HG03378 (cell line): ENCODE data around the gene NME9.
A peak's percentile ranks its signal among the peaks of the same experiment; 100 is the strongest.

ENCODE experiments used
- ATAC-seq: cut with Tn5 transposase; IDR thresholded peaks from one replicate; pipeline ENCODE4 v1.9.1; 2021; ENCODE audit warnings: mild to moderate bottlenecking, moderate library complexity; ENCODE audit not compliant: unreplicated experiment

Gene NME9

DNA sequence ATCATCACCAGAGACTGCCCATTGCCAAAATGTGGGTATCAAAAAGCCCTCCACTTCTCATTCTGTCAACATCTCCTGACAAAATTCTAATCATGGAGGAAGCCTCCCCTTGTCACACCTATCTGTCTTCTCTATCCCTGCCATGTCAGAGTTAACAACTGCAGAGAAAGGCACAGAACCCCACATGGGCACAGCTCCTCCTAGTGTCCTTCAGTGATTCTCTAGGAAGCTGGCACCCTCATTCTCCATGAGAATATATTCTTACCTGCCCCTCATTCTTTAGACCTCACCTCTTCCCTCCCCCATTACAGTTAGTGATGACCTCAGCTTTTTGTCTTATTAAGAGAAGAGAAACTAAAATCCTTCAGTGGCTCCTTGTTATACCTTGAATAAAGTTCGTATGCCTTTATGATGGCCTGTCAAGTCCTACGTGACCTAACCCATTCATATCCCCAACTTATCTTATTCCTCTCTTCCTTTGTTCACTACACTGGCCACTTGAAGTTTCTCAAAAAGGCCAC lies 44.6 kb downstream of the NME9 start:
- ATAC-seq, result no peak

DNA sequence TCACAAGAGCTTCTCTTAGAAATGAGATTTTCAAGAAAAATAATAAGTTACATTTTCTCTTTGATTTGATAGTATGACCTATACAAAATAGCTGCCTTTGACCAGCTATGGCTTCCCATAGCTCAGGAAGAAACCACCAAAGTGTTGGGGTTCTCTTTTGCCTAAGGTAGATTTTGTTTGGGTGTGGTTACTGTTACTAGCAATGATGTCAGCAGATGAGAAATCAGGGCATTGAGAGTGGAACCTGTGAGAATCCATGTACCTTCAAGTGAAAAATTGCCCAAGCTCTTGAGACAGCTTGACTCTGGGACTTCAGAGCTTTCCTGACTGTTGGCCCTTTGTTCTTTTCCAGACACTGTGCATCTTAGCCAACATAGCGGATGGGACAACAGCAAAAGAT lies 45.6 kb downstream of the NME9 start:
- ATAC-seq, result no peak

DNA sequence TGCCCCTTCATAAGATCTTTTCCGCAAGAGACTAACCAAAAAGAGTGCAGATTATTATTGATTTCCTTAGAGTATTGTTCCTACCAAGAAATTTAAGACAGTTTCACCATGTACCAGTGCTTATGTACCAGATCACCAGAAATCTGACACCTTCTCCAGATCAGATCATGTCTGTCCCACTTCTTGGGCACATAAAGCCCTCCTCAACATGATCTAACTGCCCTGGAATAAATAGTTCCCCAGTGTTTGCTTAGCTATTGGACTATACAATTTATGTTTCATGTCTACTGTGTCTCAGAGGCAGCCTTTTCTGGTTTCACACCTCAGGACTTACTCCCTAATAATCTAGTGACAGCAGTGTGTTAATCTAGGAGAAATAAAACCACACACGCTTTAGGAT lies 46.8 kb downstream of the NME9 start:
- no peak for ATAC-seq

DNA sequence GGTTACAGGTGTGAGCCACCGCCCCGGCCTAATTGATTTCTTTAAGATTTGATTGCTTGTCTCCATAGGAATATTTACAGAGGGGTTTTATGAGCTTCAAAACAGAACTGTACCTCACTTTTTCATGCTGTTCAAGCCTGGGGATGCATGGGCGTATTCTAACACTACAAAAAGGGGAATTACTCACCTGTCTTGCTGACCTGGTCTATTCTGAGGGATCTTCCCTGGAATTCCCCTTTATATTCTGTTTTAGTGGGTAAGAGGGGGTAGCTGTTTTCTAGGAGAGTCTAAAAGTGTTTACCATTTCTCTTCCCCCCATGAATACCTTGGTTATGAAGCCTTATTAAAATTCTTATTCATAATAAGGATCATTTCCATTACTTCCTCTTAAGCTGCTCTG lies 48.1 kb downstream of the NME9 start:
- ATAC-seq, result no peak

DNA sequence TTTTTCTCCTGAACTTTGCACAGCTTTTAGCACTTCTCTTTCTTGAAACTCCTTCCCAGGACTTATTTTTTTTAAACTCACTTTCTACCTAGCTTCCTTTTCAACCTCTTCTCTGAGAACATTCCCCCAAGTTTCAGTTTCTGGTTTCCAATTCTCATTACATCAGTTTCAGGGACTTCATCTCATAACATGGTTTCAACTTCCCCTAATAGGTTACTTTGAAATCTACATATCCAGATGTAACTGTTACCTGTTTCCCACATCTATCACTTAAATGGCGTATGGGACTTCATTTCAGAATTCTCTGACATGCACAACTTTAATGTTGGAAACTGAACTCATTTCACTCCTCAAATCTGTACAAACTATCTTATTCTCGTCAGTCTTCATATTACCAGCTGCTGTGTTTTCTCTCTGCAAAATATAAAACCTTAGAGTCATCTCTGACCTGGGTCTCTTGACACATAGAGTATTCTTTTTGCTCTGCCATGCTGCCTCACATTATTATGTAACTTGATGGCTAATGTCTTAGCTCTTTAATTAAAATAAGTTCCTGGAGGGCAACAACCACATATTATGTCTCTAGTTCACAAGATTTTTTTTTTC lies 58.4 kb downstream of the NME9 start:
- ATAC-seq, result peak; percentile 66

DNA sequence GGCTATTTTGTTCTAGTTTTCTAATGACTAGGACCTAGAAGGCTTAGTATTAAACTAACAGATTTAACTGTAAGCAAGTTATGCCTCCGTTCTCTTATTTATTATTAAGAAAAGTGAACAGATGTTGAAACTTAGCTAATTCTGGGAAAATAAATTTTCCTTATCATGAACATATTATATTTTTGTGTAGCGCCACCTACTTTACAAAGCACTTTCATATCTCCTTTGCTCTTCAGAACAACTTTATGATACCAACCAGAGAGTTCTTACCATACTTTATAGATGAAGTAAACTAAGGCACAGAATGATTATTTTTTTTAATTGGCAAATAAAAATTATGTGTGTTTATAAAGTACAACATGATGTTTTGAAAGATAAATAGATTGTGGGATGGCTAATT lies 59.4 kb downstream of the NME9 start:
- no peak for ATAC-seq

DNA sequence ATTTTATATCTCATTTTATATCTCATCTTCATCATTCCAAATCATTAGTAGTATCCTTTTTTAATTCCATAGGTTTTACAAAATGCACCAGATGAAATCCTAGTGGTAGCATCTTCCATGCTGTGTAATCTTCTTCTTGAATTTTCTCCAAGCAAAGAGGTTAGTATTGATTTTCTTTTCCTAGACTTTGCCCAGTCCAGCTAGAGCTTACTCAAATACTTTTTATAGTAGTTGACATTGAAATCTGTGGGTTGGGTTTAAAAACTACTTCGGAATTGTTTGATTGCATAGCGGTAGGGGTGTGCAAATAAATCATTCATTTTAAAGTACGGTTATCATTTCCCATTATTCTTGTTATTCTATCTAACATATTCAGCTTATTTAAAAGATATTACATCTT lies 62.6 kb downstream of the NME9 start:
- no peak for ATAC-seq

DNA sequence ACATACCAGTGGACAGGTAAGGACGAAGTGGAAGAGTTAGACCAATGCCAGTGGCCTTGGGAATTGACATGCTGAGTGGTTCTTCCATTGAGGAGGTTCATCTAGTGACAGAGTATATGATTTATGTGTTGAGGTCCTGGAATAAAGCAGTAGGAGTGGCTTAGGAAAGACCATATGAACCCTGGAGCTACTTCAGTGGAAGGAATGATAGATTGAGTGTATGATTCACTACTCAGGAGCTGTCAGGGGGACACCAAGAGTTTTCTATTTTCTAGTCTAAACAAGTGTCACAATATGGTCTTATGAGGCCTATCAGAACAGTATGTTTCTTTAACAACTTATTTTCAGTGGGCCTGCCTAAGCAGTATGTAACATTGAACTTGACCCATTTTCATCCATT lies 63.9 kb downstream of the NME9 start:
- ATAC-seq, result no peak

DNA sequence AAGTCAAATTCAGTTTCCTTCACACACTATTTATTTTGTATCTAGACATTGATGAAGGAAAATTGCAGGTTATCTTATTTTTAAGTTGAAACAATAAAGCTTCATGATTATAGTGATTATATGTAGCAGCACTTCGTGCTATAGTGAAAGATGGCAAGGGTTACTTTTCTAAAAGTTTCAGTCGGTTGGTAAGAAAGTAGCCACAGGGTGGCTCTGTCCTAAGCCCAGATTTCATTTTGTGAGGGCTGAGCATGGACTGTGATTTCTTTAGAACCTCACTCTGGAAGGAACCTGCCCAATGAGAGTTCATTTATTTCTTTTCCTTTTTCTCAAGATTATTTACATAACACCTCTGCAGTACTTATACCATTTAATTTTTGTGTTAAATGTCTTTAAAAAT lies 66.5 kb downstream of the NME9 start:
- no peak for ATAC-seq

DNA sequence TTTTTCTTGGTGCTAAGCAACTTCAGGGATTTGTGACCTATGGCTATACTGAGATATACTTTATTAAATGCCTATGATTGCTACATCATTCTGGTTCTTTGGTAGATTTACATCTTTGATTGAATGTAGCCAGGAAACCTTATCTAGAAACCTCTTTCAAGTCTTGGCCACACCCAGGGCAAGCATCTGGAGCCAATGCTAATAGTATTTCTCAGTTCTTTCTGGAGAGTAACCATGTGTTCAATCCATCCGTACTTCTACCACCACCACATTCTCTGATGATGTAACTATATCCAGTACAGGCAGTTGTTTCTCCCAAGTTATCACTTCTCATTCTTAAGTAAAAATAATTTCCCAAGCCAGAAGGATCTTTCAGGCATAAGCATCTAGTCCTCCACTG lies 69.0 kb downstream of the NME9 start:
- no peak for ATAC-seq

DNA sequence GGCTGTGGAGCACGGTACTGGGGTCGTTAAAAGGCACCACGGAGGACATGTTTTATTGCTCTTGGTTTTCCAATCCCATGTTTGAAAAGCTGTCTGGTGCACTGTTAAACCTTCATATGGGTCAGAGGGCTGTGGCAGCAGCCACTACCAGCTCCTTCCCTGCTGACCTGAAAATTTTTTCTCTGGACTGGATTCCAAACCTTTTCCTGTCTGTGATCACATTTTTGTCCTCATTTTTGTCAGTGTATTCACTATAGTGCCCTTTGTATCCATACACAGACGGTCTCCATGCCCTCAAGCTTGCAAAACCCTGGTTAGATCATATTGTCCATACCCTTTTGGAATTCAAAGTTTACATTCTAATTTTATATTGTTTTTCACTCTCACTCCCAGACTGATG lies 70.5 kb downstream of the NME9 start:
- no peak for ATAC-seq

DNA sequence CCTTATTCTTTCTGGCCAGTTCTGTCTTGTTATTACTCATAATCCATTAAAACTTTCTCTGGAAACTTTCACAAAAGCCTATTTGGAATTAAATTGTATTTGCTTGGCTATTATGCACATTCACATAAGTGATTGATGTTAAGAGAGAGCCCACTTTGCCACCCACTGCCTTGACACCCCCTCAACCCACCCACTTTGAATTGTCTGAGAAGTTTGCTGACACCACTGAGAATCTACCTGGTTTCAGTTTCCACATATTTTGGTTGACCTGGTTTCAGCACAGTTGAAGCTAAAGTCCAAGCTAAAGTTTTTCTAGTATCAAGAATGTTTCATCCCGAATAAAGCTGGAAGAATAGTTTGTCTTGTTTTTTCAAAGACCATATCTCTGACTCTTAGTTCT lies 71.7 kb downstream of the NME9 start:
- ATAC-seq, result no peak

DNA sequence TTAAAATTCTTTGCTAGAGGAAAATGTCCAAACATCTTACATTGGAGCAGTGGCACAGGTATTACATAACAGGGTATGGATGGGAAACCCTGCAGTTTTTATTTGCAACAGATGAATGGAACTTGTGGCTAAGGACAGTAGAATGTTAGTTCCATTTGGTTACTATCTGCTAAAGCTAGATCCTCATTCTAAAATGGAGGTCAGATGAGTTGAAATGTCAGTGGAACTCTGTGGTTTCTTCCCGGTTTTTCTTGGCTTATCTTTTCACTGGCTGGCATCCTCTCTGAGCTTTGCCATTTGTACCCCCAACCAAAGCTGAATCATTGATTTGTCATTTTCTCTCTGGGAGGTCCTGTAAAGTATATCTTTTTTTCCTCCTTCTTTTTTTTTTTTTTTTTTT lies 73.6 kb downstream of the NME9 start:
- ATAC-seq, result no peak

DNA sequence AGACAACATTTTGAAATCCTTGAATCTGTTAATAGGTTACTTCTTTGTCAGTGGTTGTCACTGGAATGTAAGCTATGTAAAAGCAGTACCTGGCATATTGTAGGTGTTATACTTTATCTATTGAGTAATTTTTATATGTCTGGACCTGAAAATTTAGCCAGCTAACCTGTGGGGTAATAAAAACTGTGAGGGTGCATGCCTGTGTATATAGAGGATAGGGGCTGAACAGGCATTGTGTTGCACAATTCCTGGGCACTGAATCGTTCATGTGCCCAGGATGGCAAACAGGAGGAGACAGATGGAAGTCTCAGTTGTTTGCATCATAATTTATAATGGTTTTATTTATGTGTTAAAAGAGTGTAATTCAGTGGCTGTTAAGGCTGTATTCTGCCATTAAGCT lies 75.4 kb downstream of the NME9 start:
- ATAC-seq, result no peak

DNA sequence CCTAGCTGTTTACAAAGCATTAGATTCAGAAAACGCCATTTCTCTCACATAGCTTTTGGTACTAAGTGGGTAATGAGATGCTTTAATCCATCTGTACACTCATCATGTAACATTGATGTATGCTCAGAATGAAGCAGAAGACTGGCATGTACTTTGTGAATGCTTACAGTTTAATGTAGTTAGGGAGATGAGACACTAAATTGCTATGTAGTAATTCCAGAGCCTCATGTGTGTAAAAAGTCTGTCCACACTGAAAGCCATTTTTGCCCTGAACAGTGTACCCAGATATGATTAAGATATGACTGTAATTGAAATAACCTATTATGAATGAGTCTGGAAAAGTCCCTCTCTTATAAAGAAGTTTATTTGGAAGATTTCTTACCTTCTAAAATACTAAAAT lies 76.0 kb downstream of the NME9 start:
- ATAC-seq, result no peak
